ENCODE measurements around the gene ADIPOR2. TPM values are rescaled to one million over a fixed set of nuclear protein-coding genes. Genes with fewer than 3 reads are reported as not detected.

The ADIPOR2 gene
- total RNA-seq, 1 experiment from 2014 or later, result 84.0 TPM

GRCh38 chr12:1779783-1780182, 88.9 kb downstream of the ADIPOR2 start:
- POLR2A ChIA-PET (ENCODE audit: low non-redundant PET), result no interaction called here
- H3K27ac ChIP-seq (ENCODE audit: low read depth, low read length, poor library complexity, severe bottlenecking), result no peak overlapping the region

DNA sequence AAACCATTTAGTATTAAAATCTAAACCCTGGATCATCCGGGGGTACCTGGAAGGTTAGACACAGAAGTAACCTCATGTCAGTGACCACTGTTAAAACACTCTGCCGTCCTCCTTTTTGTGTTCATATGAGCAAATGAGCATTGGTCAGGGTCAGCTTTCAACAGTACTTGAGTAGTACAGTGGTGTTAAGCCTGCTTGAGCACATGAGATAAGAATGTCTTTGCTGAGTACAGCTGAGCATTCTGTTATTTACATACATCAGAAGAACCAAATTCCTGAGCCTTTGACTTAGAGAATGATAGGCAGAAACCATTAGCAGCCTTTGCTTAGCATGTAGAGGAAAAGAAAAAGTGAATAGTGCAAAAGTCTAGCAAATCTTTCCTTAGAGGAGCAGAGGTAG, 90.9 kb downstream of the ADIPOR2 start:
- BruUV-seq (replicated peaks), result no TSS peak
- no peak overlapping the region for H3K27ac ChIP-seq (ENCODE audit: low read depth, low read length, poor library complexity, severe bottlenecking)
- no peak for DNase-seq (ENCODE audit: low spot score)
- ChIA-PET POLR2A (ENCODE audit: low non-redundant PET) (no interaction called here), CTCF (no interaction called here)
- H3K9me3 ChIP-seq (ENCODE audit: low read depth, low read length, poor library complexity, severe bottlenecking), result no peaks in the 10 kb centered on the region
- intact Hi-C loops (cut with micrococcal nuclease; ENCODE audit: unreplicated experiment), result no loop called here
- H3K4me1 ChIP-seq (ENCODE audit: insufficient read depth, low read length, poor library complexity, severe bottlenecking), result peaks cover 3% of the 10 kb centered on the region
- TF ChIP-seq CTCF (conservative IDR thresholded peaks at IDR 0.05; ENCODE audit: low read depth, low read length) (no peak), EZH2 (IDR thresholded peaks at IDR 0.05; ENCODE audit: borderline replicate concordance, low read depth, low read length, poor library complexity, severe bottlenecking) (no peak)
- H3K36me3 ChIP-seq (ENCODE audit: insufficient read depth, low read length, poor library complexity, severe bottlenecking), result peaks cover 32% of the 10 kb centered on the region
- H3K4me3 ChIP-seq (ENCODE audit: low read depth, low read length, poor library complexity, severe bottlenecking), result no peak overlapping the region
- no peaks in the 10 kb centered on the region for H3K27me3 ChIP-seq (replicated peaks; ENCODE audit: insufficient read depth, low read depth, low read length, poor library complexity)

More at GRCh38 chr12:1779783-1780182, 88.9 kb downstream of the ADIPOR2 start:
- Histone ChIP-seq H3K36me3 (ENCODE audit: insufficient read depth, low read length, poor library complexity, severe bottlenecking) (peaks cover 23% of the 10 kb centered on the region), H3K9me3 (ENCODE audit: low read depth, low read length, poor library complexity, severe bottlenecking) (no peaks in the 10 kb centered on the region), H3K4me1 (ENCODE audit: insufficient read depth, low read length, poor library complexity, severe bottlenecking) (peaks cover 15% of the 10 kb centered on the region), H3K27me3 (replicated peaks; ENCODE audit: insufficient read depth, low read depth, low read length, poor library complexity) (no peaks in the 10 kb centered on the region), H3K4me3 (ENCODE audit: low read depth, low read length, poor library complexity, severe bottlenecking) (no peak overlapping the region)
- CTCF ChIA-PET, result no interaction called here
- no TSS peak for BruUV-seq (replicated peaks)
- DNase-seq (ENCODE audit: low spot score), result no peak
- intact Hi-C loops (cut with micrococcal nuclease; ENCODE audit: unreplicated experiment), result no loop called here
- no peak for TF ChIP-seq CTCF (conservative IDR thresholded peaks at IDR 0.05; ENCODE audit: low read depth, low read length)
- no peak for TF ChIP-seq EZH2 (IDR thresholded peaks at IDR 0.05; ENCODE audit: borderline replicate concordance, low read depth, low read length, poor library complexity, severe bottlenecking)

- no TSS peak for BruUV-seq (replicated peaks)
- POLR2A ChIA-PET (ENCODE audit: low non-redundant PET), result no interaction called here
These were observed 91.3 kb downstream of the ADIPOR2 start for GRCh38 chr12:1782215-1782614.

More at GRCh38 chr12:1782215-1782614, 91.3 kb downstream of the ADIPOR2 start:
- Histone ChIP-seq H3K36me3 (ENCODE audit: insufficient read depth, low read length, poor library complexity, severe bottlenecking) (peaks cover 36% of the 10 kb centered on the region), H3K27me3 (replicated peaks; ENCODE audit: insufficient read depth, low read depth, low read length, poor library complexity) (no peaks in the 10 kb centered on the region), H3K9me3 (ENCODE audit: low read depth, low read length, poor library complexity, severe bottlenecking) (no peaks in the 10 kb centered on the region), H3K4me1 (ENCODE audit: insufficient read depth, low read length, poor library complexity, severe bottlenecking) (no peaks in the 10 kb centered on the region), H3K27ac (ENCODE audit: low read depth, low read length, poor library complexity, severe bottlenecking) (no peak overlapping the region), H3K4me3 (ENCODE audit: low read depth, low read length, poor library complexity, severe bottlenecking) (no peak overlapping the region)
- DNase-seq (ENCODE audit: low spot score), result no peak
- CTCF ChIA-PET, result no interaction called here
- TF ChIP-seq CTCF (conservative IDR thresholded peaks at IDR 0.05; ENCODE audit: low read depth, low read length), result no peak
- TF ChIP-seq EZH2 (IDR thresholded peaks at IDR 0.05; ENCODE audit: borderline replicate concordance, low read depth, low read length, poor library complexity, severe bottlenecking), result no peak
- intact Hi-C loops (cut with micrococcal nuclease; ENCODE audit: unreplicated experiment), result no loop called here

All from A673 (cell line).